A172 (cell line): Measurements from ENCODE around the gene SUB1. TPM values are rescaled to one million over a fixed set of nuclear protein-coding genes. Genes with fewer than 3 reads are reported as not detected.
"Not testable (repeated sequence)": the region's sequence is repeated elsewhere in the genome, so short reads cannot be mapped to it uniquely, and the experiment has no call there.

ENCODE experiments used
- DNase-seq: peaks from one replicate; pipeline ENCODE4 v3.0.0-alpha.2; 2015; ENCODE audit warnings: low spot score
- total RNA-seq: library from RNA; depleted of rRNA; stranded (reverse); fragments of >200 nt; shearing (Covaris generic); gene quantifications from 2 replicates; pipeline ENCODE4 v1.2.3, GENCODE V29; 2014

SUB1 gene
- total RNA-seq, 1 experiment from 2014 or later = 553 TPM

- no peak for DNase-seq
Measured at GRCh38 chr5:32598997-32599549, 13.7 kb downstream of the SUB1 start.

- peak; percentile 76 for DNase-seq
Measured at GRCh38 chr5:32600054-32600622, 14.8 kb downstream of the SUB1 start.

- no peak for DNase-seq
Measured at GRCh38 chr5:32601623-32602295, 16.4 kb downstream of the SUB1 start.

- no peak for DNase-seq
Measured at GRCh38 chr5:32602906-32603305, 17.5 kb downstream of the SUB1 start.

GRCh38 chr5:32604800-32605765 lies 19.7 kb downstream of the SUB1 start:
- no peak for DNase-seq

- DNase-seq = no peak
Measured at GRCh38 chr5:32605766-32606152, 20.4 kb downstream of the SUB1 start.

- peak; percentile 26 for DNase-seq
Measured at GRCh38 chr5:32612134-32612888, 27.0 kb downstream of the SUB1 start.

- peak; percentile 78 for DNase-seq
Measured at GRCh38 chr5:32613050-32613672, 27.8 kb downstream of the SUB1 start.

GRCh38 chr5:32615236-32615635 lies 29.9 kb downstream of the SUB1 start:
- no peak for DNase-seq

GRCh38 chr5:32618962-32619361 lies 33.6 kb downstream of the SUB1 start:
- no peak for DNase-seq

GRCh38 chr5:32621256-32621655 lies 35.9 kb downstream of the SUB1 start:
- DNase-seq = no peak

GRCh38 chr5:32625106-32625505 lies 39.7 kb downstream of the SUB1 start:
- no peak for DNase-seq

GRCh38 chr5:32625547-32625946 lies 40.2 kb downstream of the SUB1 start:
- DNase-seq = no peak

GRCh38 chr5:32627219-32627870 lies 42.0 kb downstream of the SUB1 start:
- DNase-seq = no peak

GRCh38 chr5:32628049-32628844 lies 42.9 kb downstream of the SUB1 start:
- DNase-seq = no peak

GRCh38 chr5:32630867-32631491 lies 45.6 kb downstream of the SUB1 start:
- no peak for DNase-seq

- not testable (repeated sequence) for DNase-seq
Measured at GRCh38 chr5:32633017-32633416, 47.7 kb downstream of the SUB1 start.

GRCh38 chr5:32638309-32638708 lies 53.0 kb downstream of the SUB1 start:
- DNase-seq = no peak

- DNase-seq = peak; percentile 72
Measured at GRCh38 chr5:32639943-32640342, 54.6 kb downstream of the SUB1 start.
